CD4-positive, alpha-beta T cell treated with Interleukin-12 subunit alpha and Interleukin-12 subunit beta, for 1 hour (primary cell): ENCODE results near the gene P2RY8.
"Not testable (repeated sequence)": the region's sequence is repeated elsewhere in the genome, so short reads cannot be mapped to it uniquely, and the experiment has no call there.

ENCODE experiments used
- DNase-seq: peaks from one replicate; pipeline ENCODE4 v3.0.0-alpha.2; 2020

Gene P2RY8

GRCh38 chrX:1542994-1543725 is 6.2 kb upstream of the P2RY8 start:
- DNase-seq: no peak

GRCh38 chrX:1539146-1539545 is 2.2 kb upstream of the P2RY8 start:
- DNase-seq: not testable (repeated sequence)

- DNase-seq: not testable (repeated sequence)
Measured at GRCh38 chrX:1537716-1538090, 718 bp upstream of the P2RY8 start.

GRCh38 chrX:1536712-1537030 is 314 bp downstream of the P2RY8 start:
- DNase-seq: no peak

GRCh38 chrX:1535241-1536041 is 1.5 kb downstream of the P2RY8 start:
- peak; percentile 46 for DNase-seq

GRCh38 chrX:1534301-1535168 is 2.5 kb downstream of the P2RY8 start:
- DNase-seq: peak; percentile 36

GRCh38 chrX:1533058-1533457 is 3.9 kb downstream of the P2RY8 start:
- no peak for DNase-seq

GRCh38 chrX:1531096-1531890 is 5.7 kb downstream of the P2RY8 start:
- peak; percentile 25 for DNase-seq

- no peak for DNase-seq
Measured at GRCh38 chrX:1529756-1530155, 7.2 kb downstream of the P2RY8 start.

- no peak for DNase-seq
Measured at GRCh38 chrX:1529328-1529727, 7.7 kb downstream of the P2RY8 start.

- no peak for DNase-seq
Measured at GRCh38 chrX:1528884-1529203, 8.1 kb downstream of the P2RY8 start.

- no peak for DNase-seq
Measured at GRCh38 chrX:1528186-1528883, 8.7 kb downstream of the P2RY8 start.

- DNase-seq: no peak
Measured at GRCh38 chrX:1527457-1527856, 9.5 kb downstream of the P2RY8 start.

GRCh38 chrX:1526565-1526964 is 10.4 kb downstream of the P2RY8 start:
- no peak for DNase-seq

GRCh38 chrX:1525583-1526355 is 11.2 kb downstream of the P2RY8 start:
- DNase-seq: no peak

- DNase-seq: no peak
Measured at GRCh38 chrX:1524874-1525582, 12.0 kb downstream of the P2RY8 start.

- not testable (repeated sequence) for DNase-seq
Measured at GRCh38 chrX:1522905-1523304, 14.1 kb downstream of the P2RY8 start.

- DNase-seq: peak; percentile 77
Measured at GRCh38 chrX:1521459-1521956, 15.5 kb downstream of the P2RY8 start.

- no peak for DNase-seq
Measured at GRCh38 chrX:1520350-1520749, 16.6 kb downstream of the P2RY8 start.

GRCh38 chrX:1519022-1519497 is 17.9 kb downstream of the P2RY8 start:
- DNase-seq: no peak
